Measurements from ENCODE around the gene PCBD2.
"Not testable (repeated sequence)": the region's sequence is repeated elsewhere in the genome, so short reads cannot be mapped to it uniquely, and the experiment has no call there.

PCBD2 gene

DNA sequence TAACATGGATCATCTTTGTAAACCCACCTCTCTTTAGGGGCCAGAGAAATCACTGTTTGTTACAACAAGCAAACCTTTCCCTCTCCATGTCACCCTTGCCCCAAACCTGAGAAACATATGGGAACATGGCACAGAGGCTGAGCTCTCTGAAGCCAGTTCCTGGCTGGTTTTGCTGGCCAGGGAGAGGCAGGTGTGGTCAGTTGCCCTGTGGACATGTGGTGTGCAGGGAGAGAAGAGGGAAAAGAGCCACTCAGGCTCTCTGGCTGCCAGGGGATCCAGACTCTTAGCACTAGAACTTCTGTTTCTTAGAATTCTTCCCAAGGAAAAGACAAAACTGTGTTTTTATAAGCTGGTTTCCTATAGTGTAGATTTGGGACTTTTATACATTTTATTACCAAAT lies 58.2 kb downstream of the PCBD2 start:
- DNase-seq (ENCODE audit: low read depth in 2 of 2), result no peak

GRCh38 chr5:134964359-134965270 lies 59.7 kb downstream of the PCBD2 start:
- DNase-seq (ENCODE audit: low read depth in 2 of 2), result no peak

GRCh38 chr5:134965271-134965825 lies 60.4 kb downstream of the PCBD2 start:
- DNase-seq (ENCODE audit: low read depth in 2 of 2), result no peak

DNA sequence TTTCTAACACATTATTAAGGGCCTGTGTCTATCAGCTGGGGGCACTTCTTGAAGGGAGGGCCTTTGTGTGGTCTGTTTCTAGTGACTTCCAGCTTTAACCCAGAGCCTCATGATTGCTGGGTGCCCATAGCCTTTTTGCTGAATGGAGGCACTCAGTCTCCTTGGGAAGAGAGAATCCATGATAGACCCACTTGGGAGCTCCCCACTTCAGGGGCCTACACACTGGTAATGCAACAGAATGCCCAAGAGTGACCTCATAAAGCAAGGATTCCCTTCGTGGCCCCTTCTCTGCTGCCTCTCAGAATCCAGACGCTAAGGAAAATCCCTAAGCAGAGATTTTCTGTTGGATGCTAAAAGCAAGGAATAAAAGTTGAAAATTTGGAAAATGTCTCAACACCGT lies 62.7 kb downstream of the PCBD2 start, which contains the start of gene CATSPER3:
Gene CATSPER3, plus strand, starts transcription at position 301 of the 400 bp plus-strand sequence. Its CDS starts 85 bp downstream, at position 386.
- no peak for DNase-seq (ENCODE audit: low read depth in 2 of 2)

GRCh38 chr5:134968055-134968454 lies 63.1 kb downstream of the PCBD2 start:
- DNase-seq (ENCODE audit: low read depth in 2 of 2), result no peak

GRCh38 chr5:134969166-134969565 lies 64.2 kb downstream of the PCBD2 start:
- no peak for DNase-seq (ENCODE audit: low read depth in 2 of 2)

DNA sequence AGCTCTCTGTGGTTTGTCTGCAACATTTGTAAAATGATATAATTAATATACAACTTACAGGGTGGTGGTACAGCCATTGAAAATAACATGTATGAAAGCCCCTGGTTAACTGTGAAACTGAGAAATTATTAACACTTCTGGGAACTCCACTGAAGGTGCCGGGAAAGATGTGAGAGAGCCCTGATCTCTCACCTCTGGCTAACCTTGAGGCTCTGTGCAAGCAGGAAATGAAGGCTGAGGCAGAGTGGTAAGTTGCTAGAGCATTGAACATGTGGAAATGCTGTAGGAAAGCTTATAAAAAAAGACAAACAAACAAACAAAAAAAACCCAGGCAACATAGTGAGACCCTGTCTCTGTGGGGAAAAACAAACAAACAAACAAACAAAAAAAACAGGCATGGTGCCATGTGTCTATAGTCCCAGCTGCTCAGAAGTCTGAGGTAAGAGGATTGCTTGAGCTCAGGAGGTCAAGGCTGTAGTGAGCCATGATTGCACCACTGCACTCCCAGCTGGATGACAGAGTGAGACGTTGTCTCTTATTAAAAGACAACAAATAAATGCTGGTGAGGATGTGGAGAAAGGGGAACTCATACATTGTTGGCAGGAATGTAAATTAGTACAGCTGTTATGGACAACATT lies 70.3 kb downstream of the PCBD2 start:
- DNase-seq (ENCODE audit: low read depth in 2 of 2), result no peak

DNA sequence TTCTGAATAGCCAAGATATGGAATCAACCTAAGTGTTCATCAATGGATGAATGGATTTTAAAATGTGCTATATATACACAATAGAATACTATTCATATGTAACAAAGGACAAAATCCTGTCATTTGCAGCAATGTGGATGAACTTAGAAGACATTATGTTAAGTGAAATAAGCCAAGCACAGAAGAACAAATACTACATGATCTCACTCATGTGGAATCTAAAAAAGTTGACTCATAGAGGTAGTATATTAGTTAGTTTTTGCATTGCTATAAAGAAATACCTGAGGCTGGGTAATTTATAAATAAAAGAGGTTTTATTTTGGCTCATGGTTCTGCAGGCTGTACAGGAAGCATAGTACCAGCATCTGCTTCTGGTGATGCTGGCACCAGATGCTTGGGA lies 70.9 kb downstream of the PCBD2 start:
- DNase-seq (ENCODE audit: low read depth in 2 of 2), result no peak

DNA sequence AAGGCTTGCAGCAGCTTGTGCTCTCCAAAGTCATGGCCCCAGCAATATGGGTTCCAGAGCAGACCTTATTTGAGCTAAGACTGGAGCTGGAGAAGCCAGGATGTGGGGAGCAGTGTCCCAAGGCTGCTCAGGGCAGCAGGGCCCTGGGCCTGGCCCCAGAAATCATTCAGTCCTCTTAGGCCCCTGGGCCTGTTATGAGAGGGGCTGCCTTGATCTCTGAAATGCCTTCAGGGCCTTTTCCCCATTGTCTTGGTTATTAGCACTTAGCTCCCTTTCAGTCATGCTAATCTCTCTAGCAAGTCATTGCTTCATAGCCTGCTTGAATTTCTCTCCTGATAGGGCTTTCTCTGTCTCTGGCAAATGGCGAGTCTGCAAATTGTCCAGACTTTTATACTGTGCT lies 71.9 kb downstream of the PCBD2 start:
- no peak for DNase-seq (ENCODE audit: low read depth in 2 of 2)

DNA sequence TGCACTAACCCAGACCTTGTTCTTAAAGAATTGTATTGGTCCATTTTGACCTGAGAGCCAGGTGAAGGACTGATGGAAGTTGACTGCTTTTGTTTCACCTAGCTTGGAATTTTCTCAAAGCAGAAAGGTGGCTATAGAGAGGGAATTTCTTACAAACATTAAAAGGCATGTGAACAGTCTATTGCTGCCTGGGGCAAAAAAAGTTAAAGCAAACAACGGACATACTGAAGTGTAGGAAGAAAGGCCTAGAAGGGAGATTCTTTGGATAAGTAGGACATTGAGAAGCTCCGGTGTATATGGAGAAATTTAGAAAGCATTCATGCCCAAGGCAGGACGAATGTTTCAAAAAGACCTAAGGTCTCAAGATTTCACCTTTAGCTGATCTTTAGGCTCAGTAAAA lies 74.5 kb downstream of the PCBD2 start:
- no peak for DNase-seq (ENCODE audit: low read depth in 2 of 2)

- no peak for DNase-seq (ENCODE audit: low read depth in 2 of 2)
Measured at GRCh38 chr5:134982230-134982629, 77.3 kb downstream of the PCBD2 start.

- DNase-seq (ENCODE audit: low read depth in 2 of 2), result no peak
Measured at GRCh38 chr5:134989266-134989830, 84.4 kb downstream of the PCBD2 start.

- DNase-seq (ENCODE audit: low read depth in 2 of 2), result not testable (repeated sequence)
Measured at GRCh38 chr5:134990183-134990582, 85.3 kb downstream of the PCBD2 start.

GRCh38 chr5:134992148-134992547 lies 87.2 kb downstream of the PCBD2 start:
- no peak for DNase-seq (ENCODE audit: low read depth in 2 of 2)

DNA sequence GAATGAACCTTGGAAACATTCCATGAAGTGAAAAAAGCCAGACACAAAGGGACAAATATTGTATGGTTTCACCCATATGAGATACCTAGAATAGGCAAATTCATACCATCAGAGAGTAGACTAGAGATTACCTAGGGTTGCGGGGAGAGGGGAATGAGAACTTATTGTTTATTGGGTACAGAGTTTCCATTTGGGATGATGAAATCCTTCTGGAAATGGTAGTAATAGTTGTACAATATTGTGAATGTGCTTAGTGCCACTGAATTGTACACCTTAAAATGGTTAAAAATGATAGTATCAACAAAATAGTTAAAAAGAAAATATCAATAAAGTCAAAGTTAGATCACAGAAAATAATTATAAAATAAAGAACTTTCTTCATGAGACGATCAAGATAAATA lies 88.2 kb downstream of the PCBD2 start:
- DNase-seq (ENCODE audit: low read depth in 2 of 2), result no peak

- no peak for DNase-seq (ENCODE audit: low read depth in 2 of 2)
Measured at GRCh38 chr5:134994560-134995156, 89.7 kb downstream of the PCBD2 start.

DNA sequence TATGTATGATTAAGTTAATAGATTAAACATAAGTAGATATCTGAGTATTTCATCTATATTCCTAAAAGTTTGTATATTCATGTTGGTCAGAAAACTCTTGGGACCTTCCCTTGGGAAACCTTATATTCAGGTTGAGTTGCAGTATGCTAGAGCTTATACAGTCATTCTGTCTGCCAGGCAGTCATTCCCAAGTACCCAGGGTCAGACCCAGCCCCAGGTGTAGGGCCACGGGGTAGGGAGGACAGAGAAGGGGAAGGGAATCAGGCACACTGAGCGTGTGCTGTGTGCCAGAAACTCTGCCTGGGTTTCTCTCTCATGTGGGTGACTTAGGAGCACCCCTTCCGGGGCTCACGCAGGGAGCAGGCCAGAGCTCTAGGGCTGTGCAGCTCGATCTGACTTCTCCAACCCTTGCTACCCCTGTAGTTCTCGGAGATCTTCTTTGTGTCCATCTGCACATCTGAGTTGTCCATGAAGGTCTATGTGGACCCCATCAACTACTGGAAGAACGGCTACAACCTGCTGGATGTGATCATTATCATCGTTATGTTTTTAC lies 91.0 kb downstream of the PCBD2 start:
- DNase-seq (ENCODE audit: low read depth in 2 of 2), result no peak

DNA sequence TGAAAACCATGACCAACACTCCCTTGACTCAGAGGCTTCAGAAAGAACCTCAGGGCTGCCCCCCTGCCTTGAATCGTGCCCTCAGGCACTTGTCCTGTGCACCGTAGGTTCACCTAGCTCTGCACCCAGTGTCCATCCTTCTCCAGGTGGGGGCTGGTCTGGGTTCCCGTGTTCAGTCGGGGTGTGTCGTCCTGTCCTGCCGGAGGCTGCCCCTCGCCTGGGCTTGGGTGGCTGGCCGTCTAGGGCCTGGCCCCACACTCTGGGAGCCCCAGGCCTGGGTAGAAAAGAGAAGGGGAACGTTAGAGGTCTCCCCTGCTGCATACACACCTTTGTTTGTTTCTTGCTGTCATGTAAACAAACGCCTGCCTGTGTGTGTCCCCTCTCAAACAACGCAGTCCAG lies 92.1 kb downstream of the PCBD2 start:
- DNase-seq (ENCODE audit: low read depth in 2 of 2), result no peak

GRCh38 chr5:134998068-134998467 lies 93.1 kb downstream of the PCBD2 start:
- DNase-seq (ENCODE audit: low read depth in 2 of 2), result not testable (repeated sequence)

- DNase-seq (ENCODE audit: low read depth in 2 of 2), result no peak
Measured at GRCh38 chr5:135004376-135004775, 99.4 kb downstream of the PCBD2 start.

DNA sequence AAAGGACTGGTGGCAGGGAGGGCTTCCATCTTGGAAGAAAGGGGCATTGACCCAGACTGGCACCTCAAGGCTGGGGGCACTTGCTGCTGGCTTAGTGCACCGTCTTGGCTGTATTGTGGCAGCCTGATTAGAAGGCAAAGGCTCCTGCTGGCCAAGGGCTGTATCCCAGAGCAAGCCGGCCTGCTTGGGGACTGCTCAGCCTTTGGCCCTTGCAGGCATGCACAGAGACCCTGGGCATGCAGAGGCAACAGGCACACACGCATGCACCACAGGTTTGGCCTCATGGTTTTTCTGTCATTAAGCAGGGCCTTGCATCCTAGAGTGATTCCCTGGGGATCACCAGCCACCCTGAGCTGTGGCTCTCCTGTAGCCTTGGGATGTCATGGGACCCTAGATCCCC lies 100.1 kb downstream of the PCBD2 start:
- DNase-seq (ENCODE audit: low read depth in 2 of 2), result no peak

DNA sequence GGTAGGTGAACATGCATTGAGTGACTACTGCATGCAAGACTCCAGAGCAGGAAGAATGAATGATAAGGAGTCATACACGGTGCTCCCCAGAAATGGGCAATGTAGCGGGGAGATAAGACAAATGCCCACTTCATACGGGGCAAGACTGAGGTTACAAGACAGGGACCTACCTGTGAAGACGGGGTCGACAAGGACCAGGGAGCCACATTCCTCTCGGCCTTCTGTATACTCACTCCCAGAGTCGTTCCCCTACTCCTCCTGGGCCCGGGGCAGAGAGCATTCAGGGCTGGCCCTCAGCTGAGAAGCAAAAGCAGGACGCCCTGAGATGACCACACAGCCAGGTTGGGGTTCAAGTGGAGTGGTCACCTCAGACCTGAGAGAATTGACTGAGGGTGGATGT lies 102.4 kb downstream of the PCBD2 start:
- DNase-seq (ENCODE audit: low read depth in 2 of 2), result no peak
